Naive thymus-derived CD8-positive, alpha-beta T cell (primary cell): ENCODE results near the gene AIDA. TPM values are rescaled to one million over a fixed set of nuclear protein-coding genes. Genes with fewer than 3 reads are reported as not detected.

Experiments used
- ATAC-seq, 2 donors: fragments of 150-1000 bp; cut with Tn5 transposase in 1 of 2; sonication (Bioruptor Pico), chemical (Tn5 transposase) in 1 of 2; 1 replicate in 1 of 2; 2 replicates in 1 of 2; pipeline ENCODE4 v1.10.0; 2021; ENCODE audit warnings: mild to moderate bottlenecking in 2 of 2, moderate library complexity in 2 of 2
- POLR2A ChIA-PET: fragments of 350-600 bp; sonication (Branson Sonifier 250); formaldehyde crosslinking; loops from one replicate; lab custom pipeline; 2021; ENCODE audit warnings: antibody characterized with exemption; lab: Charles Lee
- DNase-seq, 10 donors: peaks; one replicate each; pipeline versions ENCODE4 v3.0.0 to v3.0.0-alpha.2; 2020 to 2022
- H3K27ac Mint-ChIP-seq, 10 donors: one replicate each; pipeline ENCODE4 v1.8.0; 2020 to 2022; ENCODE audit warnings: mild to moderate bottlenecking in 10 of 10, mixed read lengths in 10 of 10, moderate library complexity in 4 of 10, inconsistent platforms in 1 of 10
- H3K27me3 Mint-ChIP-seq, 5 donors: one replicate each; pipeline ENCODE4 v1.8.0; 2021 to 2022; ENCODE audit warnings: mixed read lengths in 5 of 5
- H3K36me3 Mint-ChIP-seq, 3 donors: one replicate each; pipeline ENCODE4 v1.8.0; 2020 to 2022; ENCODE audit warnings: mixed read lengths in 3 of 3, mild to moderate bottlenecking in 2 of 3, inconsistent platforms in 1 of 3
- H3K4me1 Mint-ChIP-seq, 4 donors: one replicate each; pipeline ENCODE4 v1.8.0; 2021 to 2022; ENCODE audit warnings: mixed read lengths in 4 of 4
- H3K4me3 Mint-ChIP-seq, 10 donors: one replicate each; pipeline ENCODE4 v1.8.0; 2020 to 2022; ENCODE audit warnings: mild to moderate bottlenecking in 10 of 10, mixed read lengths in 10 of 10, moderate library complexity in 6 of 10, inconsistent platforms in 1 of 10
- H3K9me3 Mint-ChIP-seq, 9 donors: one replicate each; pipeline ENCODE4 v1.8.0; 2020 to 2022; ENCODE audit warnings: mixed read lengths in 9 of 9, mild to moderate bottlenecking in 3 of 9, inconsistent platforms in 1 of 9, moderate library complexity in 1 of 9
- polyA plus RNA-seq, 3 donors: library from polyadenylated mRNA; unstranded; fragments of 300-500 nt; fragmentation: Illumina TruSeq; gene quantifications; one replicate each; pipeline ENCODE4 v1.2.3, GENCODE V29; 2021
- total RNA-seq, 8 experiments: library from RNA in 2 of 8; stranded (reverse) in 2 of 8; gene quantifications; one replicate each; pipeline ENCODE4 v1.2.3 and lab custom pipeline; 2021 to 2026

AIDA gene
- total and polyA plus RNA-seq, 5 experiments from 2014 or later: 23.0 to 62.9 (median 25.1) TPM

DNA sequence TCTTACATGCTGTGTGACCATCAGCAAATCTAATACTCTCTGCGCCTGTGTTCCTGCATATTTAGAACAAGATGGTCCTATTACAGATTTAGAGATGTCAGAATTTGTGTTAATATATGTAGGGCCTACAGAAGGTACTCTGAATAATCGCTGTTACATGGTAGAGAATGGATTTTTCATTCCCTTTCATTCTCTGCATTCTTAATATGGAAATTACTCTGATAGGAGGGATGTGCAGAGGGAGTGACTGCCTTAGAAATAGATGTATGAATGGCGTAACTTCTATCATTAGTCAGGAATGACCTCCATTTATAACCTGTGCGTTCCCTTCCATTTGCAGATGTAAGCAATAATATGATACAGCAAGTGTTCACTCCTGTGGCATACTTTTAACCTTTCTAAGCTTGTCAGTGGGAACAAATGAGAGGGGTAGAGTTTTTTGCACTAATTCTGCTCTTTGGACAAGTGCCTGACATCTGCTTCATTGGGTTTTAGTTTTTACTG lies 48.8 kb downstream of the AIDA start:
- POLR2A ChIA-PET: no interaction called here
- H3K4me3 Mint-ChIP-seq: no peak overlapping the region
- ATAC-seq (no peak), DNase-seq (no peak)
- H3K9me3 Mint-ChIP-seq: no peaks in the 10 kb centered on the region
- peaks cover 5 to 21% (median 10%) of the 10 kb centered on the region in 4 donors for H3K4me1 Mint-ChIP-seq
- H3K27me3 Mint-ChIP-seq: no peaks in the 10 kb centered on the region
- H3K36me3 Mint-ChIP-seq: peaks cover 9 to 91% (median 32%) of the 10 kb centered on the region in 3 donors
- H3K27ac Mint-ChIP-seq: peak overlapping the region in 7 of 10 donors; percentile 7 to 60 (median 29)

DNA sequence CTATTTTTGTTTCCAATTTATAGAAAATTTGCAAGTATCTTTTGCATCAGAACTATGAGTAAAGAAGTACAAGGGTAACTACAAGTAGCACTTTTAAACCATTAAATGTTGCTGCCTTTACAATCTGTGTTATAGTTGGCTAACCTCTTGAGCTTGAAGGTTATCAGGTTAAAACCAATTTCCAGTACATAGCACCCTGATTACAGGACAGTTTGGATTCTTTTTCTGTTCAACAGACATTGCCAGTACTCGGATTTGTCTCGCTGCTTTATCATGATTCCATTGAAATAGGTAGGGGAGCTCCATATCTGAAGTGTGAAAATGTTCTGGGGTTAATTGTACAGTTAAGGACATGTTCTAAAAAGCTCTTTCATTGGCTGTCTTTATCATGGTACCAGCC lies 54.4 kb downstream of the AIDA start:
- ATAC-seq: no peak
- POLR2A ChIA-PET: interaction anchor here (0.7 to 1.5 kb wide), 4 partner anchors 14 to 55 kb away, joined by 3 to 5 read pairs (median 4); partner anchors contain the start of genes AIDA and BROX
- Mint-ChIP-seq H3K9me3 (no peaks in the 10 kb centered on the region), H3K36me3 (peaks cover 20 to 95% (median 43%) of the 10 kb centered on the region in 3 donors), H3K4me1 (peaks cover 29 to 70% (median 58%) of the 10 kb centered on the region in 4 donors), H3K27ac (peak overlapping the region; percentile 58 to 97 (median 85)), H3K27me3 (no peaks in the 10 kb centered on the region), H3K4me3 (no peak overlapping the region)
- no peak for DNase-seq

DNA sequence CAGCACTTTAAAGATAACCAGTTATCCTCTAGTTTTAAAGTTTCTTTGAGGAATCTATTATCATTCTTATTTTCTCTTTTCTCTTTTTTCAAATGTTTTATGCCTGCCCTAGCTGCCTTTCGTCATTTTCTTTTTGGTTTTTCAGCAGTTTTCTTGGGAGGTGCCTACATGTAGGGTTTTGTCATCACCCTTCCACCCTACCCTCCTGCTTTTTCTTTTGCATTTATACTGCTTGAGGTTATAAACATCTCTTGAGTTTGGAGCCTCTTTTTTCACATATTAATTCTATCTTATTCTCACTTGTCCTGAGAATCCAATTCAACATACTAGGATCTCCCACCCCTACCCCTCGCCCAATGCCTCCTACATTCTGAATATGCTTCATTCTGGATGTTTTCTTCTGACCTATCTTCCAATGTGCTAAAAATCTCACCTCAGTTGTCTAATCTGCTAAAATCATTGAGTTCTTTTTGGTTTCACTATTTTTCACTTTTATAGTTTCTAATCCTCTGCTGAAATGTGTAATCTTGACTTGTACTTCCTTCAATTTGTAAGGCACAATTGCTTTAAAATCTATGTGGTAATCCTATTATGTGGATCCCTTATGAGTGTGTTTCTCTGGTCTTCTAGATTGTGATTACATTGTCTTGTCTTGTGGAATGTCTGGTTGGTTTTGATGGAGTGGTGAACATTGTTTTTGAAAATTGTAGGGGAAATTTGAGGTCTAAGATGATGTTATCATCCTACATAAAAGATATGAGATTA lies 55.7 kb downstream of the AIDA start:
- no peaks in the 10 kb centered on the region for H3K27me3 Mint-ChIP-seq
- H3K4me3 Mint-ChIP-seq: peak overlapping the region in 7 of 10 donors; percentile 4 to 71 (median 40)

DNA sequence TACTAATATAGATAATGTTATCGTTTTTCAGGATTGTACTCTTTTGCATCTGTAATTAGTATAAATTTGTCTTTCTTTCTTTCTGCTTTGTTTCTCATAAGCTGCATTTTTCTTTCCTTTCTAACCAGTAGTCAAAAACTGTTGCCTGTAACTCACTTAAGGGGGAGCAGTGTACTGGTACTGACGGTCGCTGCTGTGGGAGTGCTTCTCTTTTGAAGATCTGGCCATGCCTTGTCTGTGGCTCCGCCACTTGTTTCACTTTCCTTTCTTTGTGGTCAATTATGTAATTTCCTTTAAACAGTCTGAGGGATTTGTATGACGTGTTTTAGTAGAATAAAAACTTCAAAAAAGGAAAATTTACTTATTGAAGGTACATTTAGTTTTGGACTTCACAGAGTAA lies 57.4 kb downstream of the AIDA start:
- peaks cover 31 to 95% (median 43%) of the 10 kb centered on the region in 3 donors for H3K36me3 Mint-ChIP-seq
- POLR2A ChIA-PET: interaction anchor here (1.4 to 3.6 kb wide), 3 partner anchors 10 to 58 kb away, joined by 5 to 39 read pairs (median 22); partner anchors contain the start of genes AIDA and BROX
- no peaks in the 10 kb centered on the region for H3K9me3 Mint-ChIP-seq
- DNase-seq (peak; percentile 48 to 89 (median 81)), ATAC-seq (peak; percentile 98 to 99)
- H3K27ac Mint-ChIP-seq: peak overlapping the region; percentile 88 to 97 (median 95)
- H3K27me3 Mint-ChIP-seq: no peaks in the 10 kb centered on the region
- H3K4me3 Mint-ChIP-seq: peak overlapping the region; percentile 22 to 82 (median 68)
- H3K4me1 Mint-ChIP-seq: peaks cover 34 to 67% (median 63%) of the 10 kb centered on the region in 4 donors

More for the DNA sequence above, 55.7 kb downstream of the AIDA start:
- Mint-ChIP-seq H3K27ac (peak overlapping the region; percentile 73 to 97 (median 94)), H3K9me3 (no peaks in the 10 kb centered on the region), H3K36me3 (peaks cover 30 to 95% (median 47%) of the 10 kb centered on the region in 3 donors), H3K4me1 (peaks cover 37 to 72% (median 63%) of the 10 kb centered on the region in 4 donors)
- DNase-seq (no peak), ATAC-seq (no peak)
- POLR2A ChIA-PET: no interaction called here

DNA sequence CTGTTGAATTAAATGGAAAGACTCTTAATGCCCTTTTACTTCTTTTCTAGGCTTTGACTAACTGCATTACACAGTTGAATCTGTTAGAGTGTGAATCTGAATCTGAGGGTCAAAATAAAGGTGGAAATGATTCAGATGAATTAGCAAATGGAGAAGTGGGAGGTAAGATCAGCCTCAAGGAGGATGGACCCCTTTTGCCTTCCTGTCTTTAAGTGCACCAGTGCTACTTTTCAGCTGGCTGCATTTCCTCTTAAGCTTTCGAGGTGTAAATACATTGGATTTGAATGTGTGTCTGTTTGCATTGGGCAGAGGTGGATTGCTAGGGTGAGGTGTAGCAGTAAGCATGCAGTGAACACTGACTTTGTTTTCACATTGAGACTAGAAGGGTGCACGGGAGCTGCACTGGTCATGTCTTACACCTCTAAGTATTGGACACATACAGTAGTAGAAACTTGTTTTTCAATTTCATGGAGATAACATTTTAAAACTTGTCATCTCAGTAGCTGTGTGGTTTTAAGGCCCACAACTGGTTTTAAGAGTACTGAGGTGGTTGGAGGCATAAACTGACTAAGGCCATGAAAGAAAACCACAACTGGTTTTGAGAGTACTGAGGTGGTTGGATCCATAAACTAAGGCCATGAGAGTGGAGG lies 59.0 kb downstream of the AIDA start:
- no peaks in the 10 kb centered on the region for H3K27me3 Mint-ChIP-seq
- POLR2A ChIA-PET: interaction anchor here (1.4 to 3.6 kb wide), 3 partner anchors 8 to 59 kb away, joined by 5 to 39 read pairs (median 22); partner anchors contain the start of genes AIDA and BROX
- peaks cover 25 to 89% (median 36%) of the 10 kb centered on the region in 3 donors for H3K36me3 Mint-ChIP-seq
- peaks cover 31 to 63% (median 59%) of the 10 kb centered on the region in 4 donors for H3K4me1 Mint-ChIP-seq
- DNase-seq: peak in 1 of 10 donors; percentile 14
- peak in 1 of 2 donors; percentile 24 for ATAC-seq
- H3K27ac Mint-ChIP-seq: peak overlapping the region; percentile 88 to 97 (median 95)
- H3K9me3 Mint-ChIP-seq: no peaks in the 10 kb centered on the region
- peak overlapping the region in 9 of 10 donors; percentile 22 to 78 (median 62) for H3K4me3 Mint-ChIP-seq

DNA sequence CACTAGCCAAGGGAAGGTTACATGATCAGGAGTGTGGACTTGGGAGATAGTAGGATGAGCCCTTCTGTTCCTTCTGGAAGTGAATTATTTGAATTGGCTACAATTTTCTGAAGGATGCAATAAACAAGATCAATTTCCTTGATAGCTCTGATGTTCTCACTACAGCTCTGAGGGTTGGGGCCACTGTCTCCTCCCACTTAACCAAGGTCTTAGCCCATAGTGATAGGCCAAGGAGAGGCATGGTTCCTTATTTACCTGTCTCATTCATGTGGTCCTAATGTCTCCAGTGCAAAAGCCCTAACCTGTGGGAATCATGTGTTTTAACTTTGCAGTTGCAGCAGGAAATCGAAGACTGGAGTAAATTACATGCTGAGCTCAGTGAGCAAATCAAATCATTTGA lies 59.6 kb downstream of the AIDA start:
- H3K36me3 Mint-ChIP-seq: peaks cover 21 to 88% (median 36%) of the 10 kb centered on the region in 3 donors
- peak overlapping the region in 6 of 10 donors; percentile 22 to 78 (median 57) for H3K4me3 Mint-ChIP-seq
- H3K27ac Mint-ChIP-seq: peak overlapping the region; percentile 88 to 97 (median 95)

DNA sequence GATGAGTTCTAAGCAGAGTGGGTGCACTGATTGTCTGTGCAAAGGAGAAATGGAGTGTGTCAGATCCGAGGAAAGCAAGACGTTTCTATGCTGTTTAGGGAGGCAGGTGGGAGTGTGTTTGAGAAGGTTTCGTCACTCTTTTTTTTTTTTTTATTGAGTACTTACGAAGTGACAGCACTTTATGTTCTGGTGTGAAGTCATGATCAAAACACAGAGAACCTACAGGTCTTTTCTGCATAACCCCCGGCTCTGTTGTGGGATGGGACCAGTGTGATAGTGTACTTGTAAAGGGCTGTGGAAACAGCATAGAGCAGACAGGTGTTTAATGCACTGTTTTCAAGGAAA lies 67.7 kb downstream of the AIDA start:
- Mint-ChIP-seq H3K9me3 (no peaks in the 10 kb centered on the region), H3K36me3 (peaks cover 3 to 36% (median 8%) of the 10 kb centered on the region in 3 donors), H3K27me3 (no peaks in the 10 kb centered on the region), H3K27ac (peak overlapping the region; percentile 92 to 100 (median 99)), H3K4me3 (peak overlapping the region; percentile 83 to 100 (median 96)), H3K4me1 (peaks cover 5 to 44% (median 35%) of the 10 kb centered on the region in 4 donors)
- peak; percentile 30 to 66 for ATAC-seq
- peak in 6 of 10 donors; percentile 5 to 63 (median 55) for DNase-seq
- POLR2A ChIA-PET: interaction anchor here (0.7 to 3.6 kb wide), 13 partner anchors 10 to 1538 kb away, joined by 3 to 55 read pairs (median 5); partner anchors contain the start of genes AIDA, BROX, DEGS1 and TAF1A

More for the DNA sequence above, 59.6 kb downstream of the AIDA start:
- H3K27me3 Mint-ChIP-seq: no peaks in the 10 kb centered on the region
- no peak for DNase-seq
- POLR2A ChIA-PET: interaction anchor here (0.5 to 3.6 kb wide), 3 partner anchors 8 to 61 kb away, joined by 3 to 39 read pairs (median 22); partner anchors contain the start of genes AIDA and BROX
- no peaks in the 10 kb centered on the region for H3K9me3 Mint-ChIP-seq
- peaks cover 30 to 64% (median 61%) of the 10 kb centered on the region in 4 donors for H3K4me1 Mint-ChIP-seq
- no peak for ATAC-seq

DNA sequence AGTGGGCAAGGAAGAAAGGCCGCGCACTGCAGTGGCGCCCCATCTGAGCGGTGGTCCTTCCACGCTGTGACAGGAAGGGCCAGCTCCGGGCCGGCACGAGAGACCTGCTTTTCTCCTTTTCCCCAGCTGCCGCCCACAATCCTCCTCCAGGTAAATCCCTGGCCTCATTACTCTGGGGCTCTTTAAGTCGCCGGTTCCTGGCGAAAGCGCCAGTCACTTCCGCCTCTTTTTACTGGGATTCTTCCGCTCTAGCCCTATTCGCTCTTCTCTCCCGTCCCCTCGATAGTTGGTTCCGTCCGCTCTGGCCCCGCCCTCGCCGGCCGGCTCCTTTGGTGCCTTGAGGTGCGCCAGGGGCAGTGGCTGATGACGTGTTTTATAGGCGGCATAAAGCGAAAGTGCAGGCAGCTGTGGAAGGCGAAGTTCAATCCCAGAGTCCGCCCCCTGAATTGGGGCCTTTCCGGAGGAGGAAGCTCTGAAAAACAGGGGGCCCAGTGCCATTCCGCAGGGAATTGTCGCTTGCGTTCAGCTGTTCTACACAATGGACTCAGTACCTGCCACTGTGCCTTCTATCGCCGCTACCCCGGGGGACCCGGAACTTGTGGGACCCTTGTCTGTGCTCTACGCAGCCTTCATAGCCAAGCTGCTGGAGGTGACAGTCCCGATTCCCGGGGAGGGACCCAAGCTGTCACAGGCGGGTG lies 68.2 kb downstream of the AIDA start:
- Mint-ChIP-seq H3K4me3 (peak overlapping the region; percentile 83 to 100 (median 96)), H3K9me3 (no peaks in the 10 kb centered on the region), H3K36me3 (peaks cover 3 to 36% (median 10%) of the 10 kb centered on the region in 3 donors), H3K27me3 (no peaks in the 10 kb centered on the region), H3K4me1 (peaks cover 5 to 44% (median 35%) of the 10 kb centered on the region in 4 donors), H3K27ac (peak overlapping the region; percentile 92 to 100 (median 99))
- peak; percentile 88 to 92 for ATAC-seq
- peak; percentile 91 to 99 (median 97) for DNase-seq
- POLR2A ChIA-PET: interaction anchor here (0.7 to 3.6 kb wide), 14 partner anchors 10 to 1539 kb away, joined by 3 to 55 read pairs (median 4); partner anchors contain the start of genes AIDA, BROX, DEGS1 and MIA3

DNA sequence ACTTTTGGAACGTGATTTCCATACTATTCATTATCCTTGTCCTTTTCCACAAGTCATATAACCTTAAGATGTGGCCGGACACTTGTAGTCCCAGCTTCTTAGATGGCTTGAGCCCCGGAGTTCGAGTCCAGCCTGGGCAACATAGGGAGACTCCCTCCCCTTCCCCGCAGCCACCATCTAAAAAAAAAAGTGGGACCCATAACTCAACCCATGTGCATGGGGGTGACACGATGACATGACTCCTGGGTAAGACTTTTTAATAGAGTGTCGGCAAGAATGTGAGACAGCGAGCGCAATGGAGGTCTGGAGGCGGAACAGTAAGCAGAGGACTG lies 68.7 kb downstream of the AIDA start:
- Mint-ChIP-seq H3K4me3 (peak overlapping the region; percentile 83 to 100 (median 96)), H3K9me3 (no peaks in the 10 kb centered on the region), H3K27ac (peak overlapping the region; percentile 92 to 100 (median 99)), H3K4me1 (peaks cover 5 to 44% (median 34%) of the 10 kb centered on the region in 4 donors), H3K36me3 (peaks cover 3 to 38% (median 11%) of the 10 kb centered on the region in 3 donors), H3K27me3 (no peaks in the 10 kb centered on the region)
- DNase-seq (peak in 1 of 10 donors; percentile 37), ATAC-seq (peak in 1 of 2 donors; percentile 47)
- POLR2A ChIA-PET: interaction anchor here (1.0 to 3.6 kb wide), 10 partner anchors 9 to 180 kb away, joined by 3 to 55 read pairs (median 6); partner anchors contain the start of genes AIDA, BROX, MIA3 and TAF1A

DNA sequence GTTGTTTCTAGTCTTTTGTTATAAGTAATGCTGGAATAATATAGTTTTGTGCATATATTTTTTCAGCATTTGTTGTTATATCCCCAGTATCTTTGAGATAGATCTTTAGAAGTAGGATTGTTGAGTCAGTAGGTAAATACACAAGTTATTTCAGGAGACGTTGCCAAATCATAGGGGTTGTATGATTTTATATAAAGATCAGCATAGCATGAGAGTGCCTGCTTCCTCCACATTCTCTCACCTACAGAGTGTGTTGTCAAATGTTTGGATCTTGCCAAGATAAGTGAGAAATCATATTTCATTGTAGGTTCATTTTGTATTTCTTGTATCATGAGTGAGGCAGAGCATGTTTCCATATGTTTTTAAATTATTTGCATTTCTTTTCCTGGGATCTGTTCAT lies 69.8 kb downstream of the AIDA start:
- Mint-ChIP-seq H3K4me1 (peaks cover 5 to 38% (median 27%) of the 10 kb centered on the region in 4 donors), H3K4me3 (peak overlapping the region in 7 of 10 donors; percentile 12 to 98 (median 47)), H3K27me3 (no peaks in the 10 kb centered on the region), H3K36me3 (peaks cover 3 to 43% (median 9%) of the 10 kb centered on the region in 3 donors), H3K9me3 (no peaks in the 10 kb centered on the region), H3K27ac (peak overlapping the region in 8 of 10 donors; percentile 34 to 100 (median 70))
- no peak for ATAC-seq
- POLR2A ChIA-PET: interaction anchor here (2.0 to 3.6 kb wide), 2 partner anchors 69 to 71 kb away, joined by 9 to 55 read pairs; partner anchors contain the start of genes AIDA and BROX
- DNase-seq: no peak

DNA sequence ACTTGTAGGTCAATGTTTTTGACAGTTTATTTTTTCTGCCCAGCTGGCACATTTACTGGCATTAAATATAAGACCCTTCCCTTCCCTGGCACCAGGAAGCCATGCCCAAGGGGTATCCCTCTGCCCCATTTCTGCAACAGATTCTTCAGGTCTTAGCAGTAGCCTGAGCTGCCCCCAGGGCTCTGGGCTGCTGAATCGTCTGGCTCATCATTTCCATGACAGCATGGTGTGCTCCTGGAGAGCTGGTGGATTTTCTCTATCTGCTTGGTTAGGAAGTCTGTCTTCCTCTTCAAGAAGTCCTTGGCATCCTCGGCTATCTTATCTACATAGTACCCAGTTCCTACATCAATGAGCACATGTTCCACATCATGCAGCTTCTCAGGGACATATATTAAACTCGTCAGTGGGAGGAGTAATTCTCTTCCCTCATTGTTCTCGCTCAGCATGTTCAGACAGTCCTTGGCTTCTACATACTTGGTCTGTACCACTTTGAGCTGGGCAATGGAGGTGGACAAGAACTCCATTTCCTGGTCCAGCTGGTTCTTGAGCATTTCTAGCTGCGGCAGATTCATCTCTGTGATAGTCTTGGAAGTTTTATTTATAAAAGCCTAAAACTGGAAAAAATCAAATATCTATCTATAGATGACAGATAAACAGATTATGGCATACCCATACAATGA lies 70.9 kb downstream of the AIDA start:
- peaks cover 3 to 46% (median 12%) of the 10 kb centered on the region in 3 donors for H3K36me3 Mint-ChIP-seq
- DNase-seq (no peak), ATAC-seq (no peak)
- POLR2A ChIA-PET: no interaction called here
- H3K27ac Mint-ChIP-seq: peak overlapping the region in 2 of 10 donors; percentile 40 to 77
- H3K4me3 Mint-ChIP-seq: peak overlapping the region in 3 of 10 donors; percentile 5 to 98 (median 16)
- no peaks in the 10 kb centered on the region for H3K9me3 Mint-ChIP-seq
- H3K4me1 Mint-ChIP-seq: peaks cover 5 to 30% (median 24%) of the 10 kb centered on the region in 4 donors
- no peaks in the 10 kb centered on the region for H3K27me3 Mint-ChIP-seq
